SK-N-SH (cell line): Measurements from ENCODE around the gene LRP2BP. TPM values are rescaled to one million over a fixed set of nuclear protein-coding genes. Genes with fewer than 3 reads are reported as not detected.
"Not testable (repeated sequence)": the region's sequence is repeated elsewhere in the genome, so short reads cannot be mapped to it uniquely, and the experiment has no call there.

Experiments used
- CTCF ChIA-PET: fragments of 300-600, 350-600 bp; formaldehyde crosslinking; extraction: SDS; loops from one replicate; lab custom pipeline; 2021; lab: Yijun Ruan, JAX
- POLR2A ChIA-PET: fragments of 350-600 bp; sonication (Branson Sonifier 250); formaldehyde crosslinking; extraction: SDS; loops from one replicate; lab custom pipeline; 2020; ENCODE audit warnings: antibody characterized with exemption, inconsistent platforms; lab: Yijun Ruan, JAX
- DNase-seq: peaks from one replicate; pipeline ENCODE4 v3.0.0; 2012
- H2AFZ ChIP-seq: fragments of 200-600 bp; sonication (generic); 2 replicates; pipeline ENCODE4 v1.8.1; 2016; ENCODE audit warnings: antibody characterized with exemption, mild to moderate bottlenecking, low read depth
- H3F3A ChIP-seq: fragments of 200-600 bp; sonication (generic); replicated peaks from 2 replicates; pipeline ENCODE3; 2016; ENCODE audit warnings: antibody characterized with exemption, mild to moderate bottlenecking; ENCODE audit not compliant: insufficient read depth
- H3K27ac ChIP-seq, 2 experiments: fragments of 200-500 bp in 1 of 2; fragments of 200-600 bp in 1 of 2; sonication (Bioruptor generic) in 1 of 2; sonication (generic), shearing (Covaris generic) in 1 of 2; 2 replicates each; pipeline versions ENCODE4 v1.5.1 to v1.6.1; 2014 to 2016; ENCODE audit warnings: low read depth in 2 of 2, inconsistent platforms in 1 of 2, low read length in 1 of 2, mild to moderate bottlenecking in 1 of 2, mixed read lengths in 1 of 2
- H3K27me3 ChIP-seq: fragments of 200-600 bp; sonication (generic), shearing (Covaris generic); 2 replicates; pipeline ENCODE4 v1.6.1; 2016; ENCODE audit warnings: mixed run types; ENCODE audit not compliant: insufficient read depth
- H3K36me3 ChIP-seq, 2 experiments: fragments of 200-500 bp in 1 of 2; fragments of 200-600 bp in 1 of 2; sonication (Bioruptor generic) in 1 of 2; sonication (generic) in 1 of 2; replicated peaks in 1 of 2; 2 replicates each; pipeline versions ENCODE3 to v1.5.1; 2014 to 2016; ENCODE audit warnings: low read length in 1 of 2, mild to moderate bottlenecking in 1 of 2; ENCODE audit not compliant: insufficient read depth in 2 of 2, control insufficient read depth in 1 of 2
- H3K4me1 ChIP-seq, 2 experiments: fragments of 200-500 bp in 1 of 2; fragments of 200-600 bp in 1 of 2; sonication (Bioruptor generic) in 1 of 2; sonication (generic), shearing (Covaris generic) in 1 of 2; 2 replicates each; pipeline versions ENCODE4 v1.5.1 to v1.6.1; 2014 to 2016; ENCODE audit warnings: low read depth in 1 of 2, low read length in 1 of 2, mixed run types in 1 of 2; ENCODE audit not compliant: insufficient read depth in 2 of 2, control insufficient read depth in 1 of 2
- H3K4me2 ChIP-seq: fragments of 200-600 bp; sonication (generic), shearing (Covaris generic); 2 replicates; pipeline ENCODE4 v1.6.1; 2017; ENCODE audit warnings: mixed run types
- H3K4me3 ChIP-seq, 2 experiments: fragments of 200-500 bp in 1 of 2; fragments of 200-600 bp in 1 of 2; sonication (Bioruptor generic) in 1 of 2; sonication (generic), shearing (Covaris generic) in 1 of 2; 2 replicates each; pipeline versions ENCODE4 v1.5.1 to v1.8.1; 2014 to 2016; ENCODE audit warnings: low read depth in 2 of 2, inconsistent platforms in 1 of 2, low read length in 1 of 2, mild to moderate bottlenecking in 1 of 2, mixed read lengths in 1 of 2, moderate library complexity in 1 of 2
- H3K79me2 ChIP-seq: fragments of 200-600 bp; sonication (generic); 2 replicates; pipeline ENCODE4 v1.8.1; 2017; ENCODE audit warnings: mild to moderate bottlenecking; ENCODE audit not compliant: insufficient read depth
- H3K9ac ChIP-seq: fragments of 200-600 bp; sonication (generic); 2 replicates; pipeline ENCODE4 v1.6.1; 2017; ENCODE audit warnings: mixed run types
- H3K9me2 ChIP-seq: fragments of 200-600 bp; sonication (generic); 2 replicates; pipeline ENCODE4 v1.6.1; 2017; ENCODE audit warnings: mixed run types
- H3K9me3 ChIP-seq: fragments of 200-600 bp; sonication (generic); 2 replicates; pipeline ENCODE4 v1.6.1; 2017; ENCODE audit warnings: mixed run types, mild to moderate bottlenecking, moderate library complexity
- H4K20me1 ChIP-seq: fragments of 200-600 bp; sonication (generic); 2 replicates; pipeline ENCODE4 v1.6.1; 2017; ENCODE audit warnings: mild to moderate bottlenecking, mixed run types; ENCODE audit not compliant: insufficient read depth
- EP300 ChIP-seq, 2 experiments: IDR thresholded peaks; 2 replicates each; pipeline versions ENCODE4 v1.4.0 to v1.6.1; 2012; ENCODE audit warnings: borderline replicate concordance in 1 of 2, low read depth in 1 of 2, low read length in 1 of 2
- PBX3 ChIP-seq: IDR thresholded peaks from 2 replicates; pipeline ENCODE4; 2012
- POLR2AphosphoS5 ChIP-seq: IDR thresholded peaks from 2 replicates; pipeline ENCODE4 v1.6.1; 2012; ENCODE audit warnings: low read depth, low read length
- TAF1 ChIP-seq: IDR thresholded peaks from 2 replicates; pipeline ENCODE4 v1.6.1; 2012; ENCODE audit warnings: low read depth, mild to moderate bottlenecking, low read length, moderate library complexity, borderline replicate concordance
- TCF12 ChIP-seq: IDR thresholded peaks from 2 replicates; pipeline ENCODE4 v1.4.0; 2012
- USF1 ChIP-seq: IDR thresholded peaks from 2 replicates; pipeline ENCODE4 v1.4.0; 2012; ENCODE audit warnings: low read depth, borderline replicate concordance
- WGBS: methylation state at CpG from one replicate; pipeline ENCODE4 v1.1.6; 2017; ENCODE audit warnings: low lambda C conversion rate; 5-methylcytosine and 5-hydroxymethylcytosine counted together
- polyA plus RNA-seq, 3 experiments: library from polyadenylated mRNA; depleted of rRNA; stranded (reverse); fragments of >200 nt; gene quantifications; 2 replicates each; pipeline ENCODE4 v1.2.3, GENCODE V29; 2012

Gene LRP2BP
- polyA plus RNA-seq, 1 of the 3 experiments (the other 2 are of a cell fraction) = 0.30 TPM

- H3K9me2 ChIP-seq, H2AFZ ChIP-seq, CTCF ChIA-PET, POLR2A ChIA-PET, H3K4me1 ChIP-seq, H3K4me3 ChIP-seq, H3K27me3 ChIP-seq, H4K20me1 ChIP-seq, H3K4me2 ChIP-seq, H3K27ac ChIP-seq, H3K9me3 ChIP-seq: not testable (repeated sequence)
- peaks cover 24% of the 10 kb centered on the region for H3F3A ChIP-seq
- 96% methylated on average over 2 of the region's 2 CpGs for WGBS
- H3K36me3 ChIP-seq = peaks cover 0 to 33% of the 10 kb centered on the region in 2 experiments
- TF ChIP-seq TCF12 = peak; percentile 15; the same call in 1 of the 2 replicates
- TF ChIP-seq EP300 (IDR thresholded peaks at IDR 0.05; ENCODE audit: borderline replicate concordance in 1 of 2, low read depth in 1 of 2, low read length in 1 of 2) = 0 out of 4 replicates have a peak, but pooled peaks of 1 of the 2 experiments have one; percentile 46
- TF ChIP-seq, all 33 proteins: peak for 2; not testable (repeated sequence) for 31
- H3K79me2 ChIP-seq = peaks cover 20% of the 10 kb centered on the region; the same call in 1 of the 2 replicates
- DNase-seq, H3K9ac ChIP-seq: not testable (repeated sequence)
Observed at GRCh38 chr4:185329879-185330510, 65.7 kb downstream of the LRP2BP start.

- ChIA-PET POLR2A (no interaction called here), CTCF (no interaction called here)
- Histone ChIP-seq H3K4me1 (peaks cover 2 to 5% of the 10 kb centered on the region in 2 experiments; a peak in 2 of 4 replicates), H3K9ac (no peak overlapping the region), H3K27me3 (no peaks in the 10 kb centered on the region), H3K27ac (no peak overlapping the region), H3K9me2 (no peaks in the 10 kb centered on the region), H4K20me1 (no peaks in the 10 kb centered on the region), H2AFZ (no peak overlapping the region), H3K79me2 (peaks cover 20% of the 10 kb centered on the region; the same call in 1 of the 2 replicates), H3K36me3 (peaks cover 5 to 32% of the 10 kb centered on the region in 2 experiments), H3F3A (peaks cover 31% of the 10 kb centered on the region), H3K9me3 (no peaks in the 10 kb centered on the region), H3K4me3 (no peak overlapping the region), H3K4me2 (no peak overlapping the region)
- DNase-seq = no peak
- WGBS = 96% methylated on average over 7 of the region's 7 CpGs
- no peak for TF ChIP-seq POLR2AphosphoS5
- TF ChIP-seq TAF1 = no peak
- no peak for TF ChIP-seq PBX3
- no peak for TF ChIP-seq USF1
Observed at GRCh38 chr4:185328586-185328985, 67.1 kb downstream of the LRP2BP start.

- DNase-seq, H3K9me3 ChIP-seq, H4K20me1 ChIP-seq, POLR2A ChIA-PET, H3K27ac ChIP-seq, H3K27me3 ChIP-seq, CTCF ChIA-PET, H3K4me2 ChIP-seq, H3K4me1 ChIP-seq, H2AFZ ChIP-seq, H3K4me3 ChIP-seq, H3K9ac ChIP-seq, H3K9me2 ChIP-seq: not testable (repeated sequence)
- H3K36me3 ChIP-seq = peaks cover 15 to 47% of the 10 kb centered on the region in 2 experiments
- H3F3A ChIP-seq = peaks cover 28% of the 10 kb centered on the region
- H3K79me2 ChIP-seq = peaks cover 12% of the 10 kb centered on the region; the same call in 1 of the 2 replicates
- WGBS = 81% methylated on average over 1 of the region's 1 CpG
Observed at GRCh38 chr4:185325721-185326120, 70.0 kb downstream of the LRP2BP start.

- H3K9me3 ChIP-seq, DNase-seq, H4K20me1 ChIP-seq, POLR2A ChIA-PET, H2AFZ ChIP-seq, H3K9ac ChIP-seq, H3K27me3 ChIP-seq, H3K4me1 ChIP-seq, H3K4me2 ChIP-seq, H3K9me2 ChIP-seq, H3K79me2 ChIP-seq, H3K4me3 ChIP-seq: not testable (repeated sequence)
- H3F3A ChIP-seq = peaks cover 22% of the 10 kb centered on the region
- 87% methylated on average over 6 of the region's 6 CpGs for WGBS
- H3K36me3 ChIP-seq = peaks cover 15 to 55% of the 10 kb centered on the region in 2 experiments
- H3K27ac ChIP-seq = peak overlapping the region in 1 of 2 experiments; percentile 50; a peak in 2 of 4 replicates
- CTCF ChIA-PET = interaction anchor here (0.7 kb wide), 1 partner anchor 159 kb away, joined by 3 read pairs; no protein-coding TSS in a partner anchor
Observed at GRCh38 chr4:185324361-185324760, 71.4 kb downstream of the LRP2BP start.
